GM19099 (cell line): ENCODE data around the gene DBNL.
"Not testable (repeated sequence)": the region's sequence is repeated elsewhere in the genome, so short reads cannot be mapped to it uniquely, and the experiment has no call there.

ENCODE experiments used
- POLR2A ChIP-seq: IDR thresholded peaks from 3 replicates; pipeline ENCODE4 v1.6.1; 2011; ENCODE audit warnings: low read depth; ENCODE audit not compliant: insufficient read length; ENCODE audit errors: extremely low read depth

The DBNL gene

DNA sequence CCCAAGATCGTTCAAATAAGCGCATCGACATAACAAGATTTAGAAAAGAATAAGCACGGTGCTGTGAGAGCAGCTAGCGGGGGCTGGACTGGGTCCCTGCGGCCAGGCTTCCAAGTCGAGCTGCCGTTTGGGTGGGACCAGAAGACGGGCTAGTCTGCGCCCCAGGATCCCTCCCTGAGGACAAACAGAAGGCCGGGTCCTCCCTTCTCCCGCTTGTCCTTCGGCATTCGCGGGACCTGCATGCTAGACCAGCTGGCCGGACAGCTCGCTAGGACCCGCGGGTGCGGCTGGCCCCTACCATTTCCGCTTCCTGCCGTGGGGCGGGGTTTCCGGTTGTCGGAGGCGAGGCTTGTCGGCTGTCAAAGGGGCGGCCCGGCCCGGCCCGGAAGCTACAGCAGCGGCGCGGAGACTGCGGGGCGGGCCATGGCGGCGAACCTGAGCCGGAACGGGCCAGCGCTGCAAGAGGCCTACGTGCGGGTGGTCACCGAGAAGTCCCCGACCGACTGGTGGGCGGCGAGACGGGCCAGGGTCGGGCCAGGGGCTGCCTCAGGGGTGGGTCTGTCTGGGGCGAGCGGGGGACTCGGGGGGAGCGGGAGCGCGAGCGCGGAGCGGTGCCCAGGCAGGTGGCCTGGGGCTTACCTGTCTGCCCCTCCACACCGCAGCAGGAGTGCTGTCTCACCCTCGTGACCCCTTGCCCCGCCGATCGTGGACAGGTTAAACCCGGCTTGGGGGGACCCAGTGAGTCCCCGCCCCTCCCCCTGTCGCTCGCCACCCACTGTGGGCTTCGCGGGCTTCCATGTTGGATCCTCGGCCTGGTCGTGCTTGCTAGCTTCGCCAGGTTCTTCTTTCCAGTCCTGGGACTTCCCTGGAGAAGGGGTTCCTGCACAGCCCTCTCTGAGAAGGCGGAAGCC is at the start of gene DBNL:
Gene DBNL (plus strand): TSS at position 388 of the 911 bp plus-strand sequence. CDS start 36 bp downstream, at position 424.
- TF ChIP-seq POLR2A = peak; percentile 92

DNA sequence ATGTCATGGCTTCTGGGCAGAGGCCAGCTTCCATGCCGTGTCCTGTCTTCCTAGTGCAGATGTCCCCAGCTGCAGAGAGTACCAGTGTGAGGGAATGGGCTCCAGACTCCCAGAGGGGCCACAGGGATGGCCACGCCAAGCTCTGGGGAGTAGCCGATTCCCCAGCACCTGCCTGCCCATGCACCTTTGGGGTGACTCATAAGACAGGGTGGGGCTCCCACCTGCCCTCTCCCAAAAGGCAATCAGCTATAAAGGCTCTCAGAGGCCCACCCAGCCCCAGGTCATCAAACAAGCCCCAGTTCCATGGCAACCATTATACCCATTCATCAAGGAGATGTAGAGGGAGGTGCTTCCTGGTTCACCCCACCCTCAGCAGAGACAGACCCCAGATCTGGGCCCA is 47.0 kb upstream of the DBNL start, which contains the start of gene SPDYE1:
Gene SPDYE1 (plus strand): TSS at position 366 of the 400 bp plus-strand sequence. CDS start 2,053 bp downstream, outside the sequence.
- TF ChIP-seq POLR2A = not testable (repeated sequence)

DNA sequence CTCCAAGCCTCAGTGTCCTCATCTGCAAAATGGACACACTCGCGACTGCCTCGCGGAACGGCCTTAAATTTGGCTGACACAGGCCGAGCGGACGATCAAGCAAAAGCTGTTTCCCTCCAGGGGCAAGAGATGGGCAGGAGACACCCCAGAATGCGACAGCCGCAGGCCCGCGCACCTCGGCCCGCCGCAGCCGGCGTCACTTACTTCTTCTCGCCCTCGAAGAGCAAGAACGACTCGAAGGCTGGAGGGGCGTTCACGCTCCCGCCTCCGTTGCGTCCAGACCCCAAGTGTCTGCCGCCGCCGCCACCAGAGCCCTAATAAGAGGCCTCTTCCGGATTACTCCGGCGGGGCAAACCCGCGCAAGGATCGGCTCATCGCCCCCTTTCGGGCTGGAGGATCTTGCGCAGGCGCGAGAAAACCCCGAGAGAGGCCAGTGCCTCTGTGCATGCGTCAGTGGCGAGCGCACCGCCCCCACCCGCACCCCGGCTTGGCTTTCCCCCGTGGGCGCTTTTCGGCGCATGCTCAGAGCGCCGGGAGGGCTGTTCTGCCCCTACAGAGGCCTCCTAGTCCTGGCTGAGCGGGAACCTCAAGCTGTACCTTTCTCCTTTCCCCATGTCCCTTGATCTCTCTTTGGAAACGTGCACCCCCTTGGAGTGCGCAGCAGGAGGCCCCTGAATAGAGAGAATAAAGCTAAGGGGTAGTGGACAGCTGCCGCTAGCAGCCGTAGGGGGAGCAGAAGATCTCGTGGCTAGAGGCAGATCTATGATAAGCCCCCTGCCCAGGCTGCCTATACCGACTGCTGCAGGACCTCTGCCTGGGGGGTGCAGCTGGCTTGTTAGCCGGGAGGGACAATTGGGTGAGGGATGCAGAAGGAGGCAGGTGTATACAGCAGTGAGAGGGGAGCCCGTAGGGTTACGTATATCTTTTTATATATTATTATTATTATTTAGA is 25.4 kb upstream of the DBNL start:
- TF ChIP-seq POLR2A = peak; percentile 68

DNA sequence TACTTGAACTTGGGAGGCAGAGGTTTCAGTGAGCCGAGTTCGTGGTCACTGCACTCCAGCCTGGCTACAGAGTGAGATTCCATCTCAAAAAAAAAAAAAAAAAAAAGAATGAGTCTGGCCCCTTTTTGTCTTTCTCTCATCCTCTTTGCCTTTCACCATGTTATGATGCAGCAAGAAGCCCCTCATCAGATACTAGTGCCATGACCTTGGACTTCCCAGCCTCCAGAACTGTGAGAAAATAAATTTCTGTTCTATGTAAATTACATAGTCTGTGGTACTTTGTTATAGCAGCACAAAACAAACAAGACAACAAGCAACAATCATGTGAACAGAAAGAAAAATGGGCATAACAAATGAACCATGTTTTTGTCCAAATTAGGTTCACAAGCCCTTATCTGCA is 2.3 kb upstream of the DBNL start:
- no peak for TF ChIP-seq POLR2A

DNA sequence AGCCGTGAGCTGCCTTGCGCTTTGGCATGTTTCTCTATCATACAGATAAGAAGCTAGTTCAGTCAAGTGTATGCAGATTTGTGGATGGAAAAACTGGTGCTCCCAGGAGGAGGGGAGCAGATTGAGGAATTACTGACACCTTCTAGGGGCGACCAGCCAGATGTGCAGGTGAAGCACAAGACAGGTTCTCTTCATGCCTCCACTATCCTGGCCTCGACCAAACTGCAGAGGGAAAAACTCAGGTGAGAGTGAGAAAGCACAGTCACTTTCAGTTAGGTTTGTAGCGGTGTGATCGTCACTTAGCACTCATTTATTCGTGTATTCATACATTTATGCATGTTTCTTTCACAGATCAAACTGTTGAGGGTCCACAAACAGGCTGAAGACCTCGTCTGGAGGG is 600 bp upstream of the DBNL start:
- TF ChIP-seq POLR2A = no peak

DNA sequence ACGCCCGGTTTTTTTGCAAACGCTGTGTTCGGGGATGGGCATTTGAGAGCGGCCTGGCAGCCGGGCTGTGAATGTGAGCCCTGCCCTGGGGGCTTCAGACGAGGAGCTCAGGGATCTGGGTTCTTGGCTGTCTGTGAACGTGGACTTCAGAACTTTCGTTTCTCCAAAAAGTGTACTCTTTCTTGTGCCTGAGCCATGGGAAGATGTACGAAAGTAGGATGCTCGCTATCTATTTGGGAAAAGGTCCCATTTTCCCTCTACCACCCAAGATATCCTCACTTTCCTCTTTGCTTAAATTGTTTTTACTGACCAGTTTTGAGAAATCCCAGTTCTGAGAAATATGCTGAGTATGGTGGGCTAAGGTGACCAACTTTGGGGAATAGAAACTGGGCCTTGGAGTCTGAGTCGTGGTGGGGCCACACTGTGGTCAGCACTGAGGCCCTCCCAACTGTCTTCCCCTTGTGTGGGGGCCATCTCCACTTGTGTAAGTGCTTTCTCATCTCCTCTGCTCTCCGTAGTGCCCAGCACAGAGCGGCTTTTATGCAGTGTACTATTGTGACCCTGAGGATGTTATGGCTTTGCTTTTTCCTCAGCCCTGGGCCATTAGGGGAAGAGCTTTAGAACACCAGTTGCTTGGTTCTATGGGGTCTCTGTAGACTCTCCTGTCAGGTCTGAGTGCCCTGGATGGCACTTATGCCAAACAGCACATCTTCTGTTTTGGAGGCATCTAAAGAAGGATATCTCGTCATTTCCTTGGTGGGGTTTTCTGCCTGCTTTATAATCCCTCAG is 918 bp downstream of the DBNL start:
- TF ChIP-seq POLR2A = peak; percentile 13

DNA sequence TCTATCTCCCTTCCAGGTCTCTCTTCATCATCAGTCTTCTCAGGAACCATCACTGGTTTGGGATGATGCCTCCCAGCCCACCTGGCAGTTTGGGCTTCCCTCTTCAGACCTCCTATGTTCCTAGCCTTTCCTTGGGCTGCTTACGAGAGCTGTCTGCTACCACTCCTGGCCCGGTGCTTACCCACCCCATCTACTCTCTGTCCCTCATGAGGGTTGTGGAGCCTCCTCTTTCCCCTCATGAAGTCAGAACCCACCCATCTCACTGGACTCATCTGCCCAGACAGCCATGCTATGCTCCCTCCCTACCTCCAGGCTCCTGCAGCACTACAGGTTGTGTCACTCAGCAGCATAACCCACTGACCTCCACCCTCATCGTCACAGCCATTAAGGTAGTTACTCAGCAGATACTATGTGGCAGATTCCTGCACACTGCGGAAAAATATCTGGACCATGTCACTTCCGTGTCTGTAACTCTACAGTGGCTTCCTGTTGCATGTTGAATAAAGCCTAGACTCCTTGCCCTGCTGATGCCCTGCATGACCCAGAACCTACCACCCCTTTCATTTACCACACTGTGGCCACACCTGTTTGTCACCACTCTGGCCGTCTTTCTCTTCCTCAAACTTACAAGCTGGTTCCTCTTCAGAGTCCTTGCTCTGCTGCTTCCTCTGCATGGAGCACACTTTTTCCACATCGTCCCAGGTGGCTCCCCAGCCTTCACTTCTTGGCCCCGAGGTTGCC is 2.0 kb downstream of the DBNL start:
- no peak for TF ChIP-seq POLR2A

DNA sequence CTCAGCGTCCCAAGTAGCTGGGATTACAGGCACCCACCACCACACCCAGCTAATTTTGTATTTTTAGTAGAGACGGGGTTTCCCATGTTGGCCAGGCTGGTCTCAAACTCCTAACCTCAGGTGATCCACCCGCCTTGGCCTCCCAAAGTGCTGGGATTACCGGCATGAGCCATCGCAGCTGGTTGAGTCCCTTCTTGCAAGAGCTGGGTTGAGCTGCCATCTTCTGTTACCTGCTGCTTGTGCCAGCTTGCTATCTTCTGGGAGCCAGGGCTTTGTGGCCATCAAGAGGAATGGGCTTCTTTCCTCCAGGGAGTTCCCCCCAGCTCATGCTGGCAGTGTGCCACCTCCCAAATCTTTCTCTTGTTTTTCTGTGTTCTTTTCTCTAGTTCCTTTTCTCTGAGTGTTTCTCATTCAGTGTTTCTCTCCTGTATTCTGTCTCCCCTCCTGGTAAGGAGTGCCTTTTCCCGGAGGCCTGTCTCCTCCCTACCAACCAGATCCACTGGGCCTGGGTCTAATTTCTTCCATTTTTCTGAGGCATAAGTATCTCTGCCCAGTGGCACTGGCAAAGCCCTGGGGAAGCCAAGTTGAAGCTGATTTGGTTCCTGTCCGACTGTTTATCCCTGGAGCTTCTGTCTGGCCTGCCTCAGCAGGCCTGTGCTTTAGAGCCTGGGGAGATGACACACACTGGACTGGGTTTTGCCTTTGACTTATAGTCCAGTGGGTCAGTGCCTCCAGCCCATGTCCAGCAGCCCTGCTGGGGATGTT is 3.7 kb downstream of the DBNL start:
- no peak for TF ChIP-seq POLR2A

DNA sequence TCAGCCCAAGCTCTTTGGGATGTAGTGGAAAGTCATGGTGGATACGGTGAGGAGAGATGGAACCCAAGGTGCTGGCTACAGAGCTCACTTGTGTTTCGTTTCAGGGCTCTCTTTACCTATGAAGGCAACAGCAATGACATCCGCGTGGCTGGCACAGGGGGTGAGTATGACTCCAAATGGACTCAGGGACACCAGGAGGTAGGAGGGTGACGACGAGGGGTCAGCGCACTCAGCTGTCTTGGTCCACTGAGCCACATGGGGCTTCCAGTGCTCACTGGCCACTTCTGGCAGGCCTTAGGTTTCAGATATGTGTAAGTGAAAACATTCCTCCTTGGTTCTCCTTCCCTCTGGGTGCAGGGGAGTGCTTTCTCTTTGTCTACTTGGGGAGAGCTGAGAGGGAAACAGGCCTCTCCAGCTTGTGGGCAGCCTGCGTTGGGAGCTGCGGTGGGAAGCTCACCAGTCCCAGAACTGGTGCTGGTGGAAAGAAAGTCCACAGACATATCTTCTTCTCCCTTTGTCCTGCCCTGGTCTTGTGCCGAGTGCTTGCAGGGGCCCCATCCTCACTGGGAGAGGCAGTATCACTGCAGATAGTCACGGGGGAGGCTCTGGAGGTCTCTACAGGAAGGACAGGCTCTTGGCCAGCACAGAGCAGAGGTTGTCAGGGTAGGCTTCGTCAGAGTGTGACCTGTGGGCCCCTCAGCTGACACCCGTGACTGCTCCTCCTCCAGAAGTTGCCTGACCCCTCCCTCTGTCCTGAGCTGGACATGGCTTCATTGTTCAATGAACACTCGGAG is 5.8 kb downstream of the DBNL start:
- no peak for TF ChIP-seq POLR2A

DNA sequence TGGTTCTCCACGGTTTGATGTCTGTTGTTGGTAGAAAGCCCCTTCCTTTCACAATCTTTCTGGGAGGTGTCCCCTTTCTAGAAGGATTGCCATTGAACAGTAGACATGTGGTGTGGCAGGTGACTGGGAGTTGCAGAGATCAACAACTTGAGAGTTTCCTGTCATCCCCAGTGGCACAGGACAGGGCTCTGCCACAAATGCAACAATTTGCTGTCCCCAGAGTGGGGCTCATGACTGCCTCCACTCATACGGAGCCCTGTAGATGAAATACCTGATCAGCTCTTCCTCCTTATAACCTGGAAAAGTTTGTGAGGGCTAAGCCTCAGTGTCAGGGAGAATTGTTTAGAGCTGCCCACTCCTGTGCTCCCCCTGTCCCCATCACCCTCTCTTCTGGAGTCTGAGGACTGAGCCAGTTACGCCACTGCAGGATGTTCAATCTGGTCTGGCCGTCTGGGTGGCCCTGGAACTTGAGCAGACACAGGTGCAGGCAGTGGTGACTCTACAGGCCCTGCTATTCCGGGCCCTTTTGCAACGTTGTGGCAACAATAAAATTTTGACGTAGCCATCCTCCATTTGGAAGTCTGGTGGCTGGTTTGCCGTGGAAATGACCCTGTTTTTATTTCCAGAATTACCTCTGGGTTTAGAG is 6.5 kb downstream of the DBNL start:
- no peak for TF ChIP-seq POLR2A

DNA sequence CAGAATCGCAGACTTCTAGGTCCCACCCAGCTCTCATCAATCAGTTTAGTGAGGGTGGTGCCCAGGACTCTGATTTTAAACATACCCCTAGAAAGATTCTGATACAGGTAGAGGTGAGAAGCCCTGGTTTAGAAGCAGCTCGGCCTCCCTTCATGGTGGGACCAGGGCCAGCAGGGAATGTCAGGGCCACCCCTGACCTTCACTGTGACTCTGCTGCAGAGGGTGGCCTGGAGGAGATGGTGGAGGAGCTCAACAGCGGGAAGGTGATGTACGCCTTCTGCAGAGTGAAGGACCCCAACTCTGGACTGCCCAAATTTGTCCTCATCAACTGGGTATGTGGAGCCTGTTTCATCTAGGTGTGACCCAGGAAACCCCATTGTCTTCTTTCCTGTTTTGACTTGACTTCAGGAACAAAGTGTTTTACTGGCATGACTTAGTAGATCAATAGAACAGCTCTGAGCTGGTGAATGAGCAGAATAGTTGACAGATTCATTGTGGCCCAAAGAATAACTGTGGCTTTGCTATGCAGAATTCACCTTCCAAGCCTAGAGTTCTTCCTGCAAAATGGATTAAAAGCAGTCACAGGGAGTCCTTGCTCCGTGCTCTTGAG is 7.2 kb downstream of the DBNL start:
- no peak for TF ChIP-seq POLR2A
